SK-N-DZ (cell line): ENCODE measurements around the gene SNTN. TPM values are rescaled to one million over a fixed set of nuclear protein-coding genes. Genes with fewer than 3 reads are reported as not detected.
"Not testable (repeated sequence)": the region's sequence is repeated elsewhere in the genome, so short reads cannot be mapped to it uniquely, and the experiment has no call there.

Experiments
- DNase-seq: peaks from one replicate; pipeline ENCODE4 v3.0.0-alpha.2; 2015; ENCODE audit warnings: low spot score
- polyA plus RNA-seq, 2 experiments: library from polyadenylated mRNA; depleted of rRNA; stranded (reverse); fragments of >200 nt; gene quantifications; 2 replicates each; pipeline ENCODE4 v1.2.3, GENCODE V29; 2014

SNTN gene
- not detected in 2 replicates for polyA plus RNA-seq (2014; cell fraction: cytosol; rRNA removed)
- not detected in 2 replicates for polyA plus RNA-seq (2014; cell fraction: nucleus; rRNA removed)

GRCh38 chr3:63652066-63652725, at the start of gene SNTN:
SNTN (plus strand) TSS chr3:63652675; CDS start chr3:63652688, 13 bp downstream.
- no peak for DNase-seq

- DNase-seq: no peak
These were observed 44.8 kb upstream of the SNTN start for GRCh38 chr3:63607716-63608115.

- no peak for DNase-seq
These were observed 43.1 kb upstream of the SNTN start for GRCh38 chr3:63609408-63609807.

- no peak for DNase-seq
These were observed 42.6 kb upstream of the SNTN start for GRCh38 chr3:63609834-63610233.

DNA sequence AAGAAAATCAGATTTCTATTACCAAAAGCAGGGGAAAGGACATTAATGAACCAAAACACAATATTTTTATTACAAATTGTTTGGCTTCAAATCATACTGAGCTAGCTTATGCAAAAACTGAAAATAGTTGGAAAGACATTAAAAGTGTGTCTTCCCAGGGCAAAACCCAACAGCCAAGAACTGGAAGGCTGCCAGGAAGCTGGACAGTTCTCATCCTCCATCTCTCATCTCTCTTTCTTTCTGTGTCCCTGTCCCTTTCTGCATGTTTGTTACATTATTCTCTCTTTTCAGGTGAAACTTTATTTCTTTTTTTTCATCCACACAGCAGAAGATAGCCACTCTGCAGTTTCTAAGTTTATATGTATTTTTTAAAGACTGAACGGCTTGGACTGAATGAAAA, 41.1 kb upstream of the SNTN start:
- no peak for DNase-seq

- DNase-seq: no peak
These were observed 38.9 kb upstream of the SNTN start for GRCh38 chr3:63613561-63613960.

- DNase-seq: no peak
These were observed 35.1 kb upstream of the SNTN start for GRCh38 chr3:63617391-63617790.

DNA sequence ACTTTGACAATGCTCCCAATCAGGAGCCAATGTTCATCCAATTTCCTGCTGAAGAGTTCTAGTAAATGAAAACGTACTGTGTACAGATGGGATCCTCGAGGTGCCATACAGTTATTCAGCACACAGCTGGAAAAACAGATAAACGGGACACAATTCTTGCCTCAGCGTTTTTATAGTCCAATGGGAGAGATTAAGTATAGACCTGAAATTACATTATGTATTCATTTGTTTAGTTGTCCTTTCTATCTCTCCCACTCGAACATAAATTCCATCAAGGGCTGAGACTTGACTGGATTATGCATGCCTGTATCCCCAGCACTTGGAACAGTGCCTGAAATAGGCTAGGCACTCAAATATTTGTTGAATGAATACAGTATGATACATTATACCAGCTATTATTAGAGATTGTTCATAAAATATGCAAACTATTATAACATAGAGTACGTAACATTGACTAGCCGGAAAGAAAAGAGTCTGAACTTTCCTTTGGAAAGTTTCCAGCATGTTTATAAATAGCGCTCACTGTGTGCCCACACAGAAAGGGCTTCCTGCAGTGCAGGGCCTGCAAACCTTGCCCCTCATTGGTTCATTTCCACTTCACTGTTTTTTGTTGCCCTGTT, 27.4 kb upstream of the SNTN start:
- DNase-seq: no peak

DNA sequence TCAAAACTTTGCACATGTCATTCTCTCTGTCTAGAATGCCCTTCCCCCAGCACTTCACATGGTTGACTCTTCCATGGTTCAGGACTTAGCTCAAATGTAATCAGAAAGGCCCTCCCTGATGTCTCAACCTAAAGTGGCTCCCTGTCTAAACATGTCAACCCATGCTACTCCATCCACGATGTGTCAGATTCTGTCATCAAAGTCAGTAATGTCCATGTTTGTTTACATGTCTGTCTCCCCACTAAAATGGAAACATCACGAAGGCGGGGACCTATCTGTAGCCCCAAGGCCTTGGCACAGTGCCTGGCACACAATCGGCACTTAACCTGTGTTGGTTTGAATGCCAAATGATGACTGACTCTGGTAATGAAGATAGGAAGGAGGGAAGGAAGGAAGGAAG, 20.8 kb upstream of the SNTN start:
- no peak for DNase-seq

DNA sequence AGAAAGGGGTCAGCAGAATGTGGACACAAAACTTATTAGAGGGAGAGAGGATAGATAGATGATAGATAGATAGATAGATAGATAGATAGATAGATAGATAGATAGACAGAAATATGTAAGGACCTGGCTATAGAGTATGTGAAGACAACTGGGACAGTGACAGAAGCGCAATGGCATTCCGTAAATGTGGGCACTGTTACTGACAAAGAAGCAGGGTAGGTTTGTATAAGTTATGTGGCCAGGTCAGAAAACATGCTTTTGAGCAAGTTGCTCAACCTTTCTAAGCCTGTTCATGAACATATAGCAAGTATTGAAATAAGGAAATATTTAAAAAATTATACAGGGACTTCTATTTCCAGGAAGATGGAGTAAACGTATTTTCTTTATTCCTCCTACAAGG, 17.3 kb upstream of the SNTN start:
- no peak for DNase-seq

GRCh38 chr3:63639806-63640205, 12.7 kb upstream of the SNTN start:
- no peak for DNase-seq

- no peak for DNase-seq
These were observed 10.0 kb upstream of the SNTN start for GRCh38 chr3:63642488-63642887.

- no peak for DNase-seq
These were observed 8.2 kb upstream of the SNTN start for GRCh38 chr3:63644212-63644797.

DNA sequence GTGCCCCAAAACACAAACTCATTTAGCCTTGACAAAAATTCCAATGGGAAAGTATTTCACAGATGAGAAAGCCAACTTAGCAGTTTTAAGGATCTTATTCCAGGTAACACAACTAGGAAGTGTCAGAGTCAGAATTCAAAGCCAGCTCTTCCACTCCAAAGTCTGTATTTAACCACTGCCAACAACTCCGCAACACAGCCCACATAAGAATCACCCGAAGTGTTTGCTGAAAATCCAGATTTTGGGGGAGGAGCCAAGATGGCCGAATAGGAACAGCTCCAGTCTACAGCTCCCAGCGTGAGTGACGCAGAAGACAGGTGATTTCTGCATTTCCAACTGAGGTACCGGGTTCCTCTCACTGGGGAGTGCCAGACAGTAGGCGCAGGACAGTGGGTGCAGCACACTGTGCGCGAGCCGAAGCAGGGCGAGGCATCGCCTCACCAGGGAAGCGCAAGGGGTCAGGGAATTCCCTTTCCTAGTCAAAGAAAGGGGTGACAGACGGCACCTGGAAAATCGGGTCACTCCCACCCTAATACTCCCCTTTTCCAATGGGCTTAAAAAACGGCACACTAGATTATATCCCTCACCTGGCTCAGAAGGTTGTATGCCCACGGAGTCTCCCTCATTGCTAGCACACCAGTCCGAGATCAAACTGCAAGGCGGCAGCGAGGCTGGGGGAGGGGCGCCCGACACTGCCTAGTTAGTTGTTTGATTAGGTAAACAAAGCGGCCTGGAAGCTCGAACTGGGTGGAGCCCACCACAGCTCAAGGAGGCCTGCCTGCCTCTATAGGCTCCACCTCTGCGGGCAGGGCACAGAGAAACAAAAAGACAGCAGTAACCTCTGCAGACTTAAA, 7.3 kb upstream of the SNTN start:
- not testable (repeated sequence) for DNase-seq

- DNase-seq: no peak
These were observed 1.7 kb downstream of the SNTN start for GRCh38 chr3:63654211-63654610.

- no peak for DNase-seq
These were observed 2.5 kb downstream of the SNTN start for GRCh38 chr3:63654931-63655330.

- DNase-seq: no peak
These were observed 3.0 kb downstream of the SNTN start for GRCh38 chr3:63655519-63655918.

GRCh38 chr3:63656786-63657185, 4.3 kb downstream of the SNTN start:
- DNase-seq: no peak

DNA sequence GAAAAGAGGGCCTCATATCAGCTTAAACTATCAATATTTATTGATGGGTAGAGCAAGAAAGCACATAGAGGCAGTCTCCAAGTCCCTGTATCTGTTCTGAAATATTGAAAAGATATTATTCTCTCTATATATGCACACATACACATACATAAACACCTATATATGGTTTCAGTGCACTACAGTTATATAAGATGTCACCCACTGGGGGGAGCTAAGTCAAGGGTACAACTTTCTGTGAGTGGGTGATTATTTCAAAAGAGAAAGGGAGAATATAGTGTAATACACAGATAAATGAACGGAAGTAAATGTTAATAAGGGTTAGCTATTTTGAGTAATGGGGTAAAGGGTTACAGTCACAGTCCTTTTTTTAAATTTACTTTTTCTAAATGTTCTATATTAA, 8.8 kb downstream of the SNTN start:
- no peak for DNase-seq

- no peak for DNase-seq
These were observed 9.5 kb downstream of the SNTN start for GRCh38 chr3:63662011-63662410.

GRCh38 chr3:63662500-63662899, 10.0 kb downstream of the SNTN start:
- DNase-seq: no peak

DNA sequence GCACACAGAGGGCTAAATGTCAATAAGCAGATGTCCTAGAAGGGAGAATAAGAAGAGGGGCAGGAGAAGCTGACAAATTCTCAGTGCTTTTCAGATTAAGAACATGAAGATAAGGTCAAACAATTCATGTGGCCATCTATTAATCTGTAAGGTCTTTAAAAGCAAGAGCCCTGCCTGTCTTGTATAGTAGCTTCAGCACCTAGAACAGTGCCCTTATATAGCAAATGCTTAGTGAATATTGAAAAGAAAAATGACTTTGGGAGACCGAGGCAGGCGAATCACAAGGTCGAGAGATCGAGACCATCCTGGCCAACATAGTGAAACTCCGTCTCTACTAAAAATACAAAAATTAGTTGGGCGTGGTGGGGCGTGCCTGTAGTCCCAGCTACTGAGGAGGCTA, 18.1 kb downstream of the SNTN start:
- no peak for DNase-seq
